ENCODE results near the gene HMGXB3.

DNA sequence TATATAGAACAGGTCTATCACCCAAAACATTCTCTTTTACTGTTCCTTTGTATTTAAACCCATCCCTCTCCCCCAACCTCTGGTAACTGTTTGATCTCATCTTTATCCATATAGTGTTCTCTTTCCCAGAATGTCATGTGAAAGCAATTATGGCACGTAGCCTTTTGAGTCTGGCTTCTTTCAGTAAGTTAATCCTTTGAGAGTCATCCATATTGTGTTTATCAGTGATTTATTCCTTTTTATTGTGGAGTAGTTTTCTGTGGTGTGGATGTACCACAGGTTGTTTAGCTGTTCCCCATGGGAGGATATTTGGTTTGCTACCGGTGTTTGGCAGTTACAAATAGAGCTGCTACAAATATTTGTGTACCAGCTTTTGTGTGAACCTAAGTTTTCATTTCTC is 38.0 kb downstream of the HMGXB3 start:
- TF ChIP-seq, protein P1, sequence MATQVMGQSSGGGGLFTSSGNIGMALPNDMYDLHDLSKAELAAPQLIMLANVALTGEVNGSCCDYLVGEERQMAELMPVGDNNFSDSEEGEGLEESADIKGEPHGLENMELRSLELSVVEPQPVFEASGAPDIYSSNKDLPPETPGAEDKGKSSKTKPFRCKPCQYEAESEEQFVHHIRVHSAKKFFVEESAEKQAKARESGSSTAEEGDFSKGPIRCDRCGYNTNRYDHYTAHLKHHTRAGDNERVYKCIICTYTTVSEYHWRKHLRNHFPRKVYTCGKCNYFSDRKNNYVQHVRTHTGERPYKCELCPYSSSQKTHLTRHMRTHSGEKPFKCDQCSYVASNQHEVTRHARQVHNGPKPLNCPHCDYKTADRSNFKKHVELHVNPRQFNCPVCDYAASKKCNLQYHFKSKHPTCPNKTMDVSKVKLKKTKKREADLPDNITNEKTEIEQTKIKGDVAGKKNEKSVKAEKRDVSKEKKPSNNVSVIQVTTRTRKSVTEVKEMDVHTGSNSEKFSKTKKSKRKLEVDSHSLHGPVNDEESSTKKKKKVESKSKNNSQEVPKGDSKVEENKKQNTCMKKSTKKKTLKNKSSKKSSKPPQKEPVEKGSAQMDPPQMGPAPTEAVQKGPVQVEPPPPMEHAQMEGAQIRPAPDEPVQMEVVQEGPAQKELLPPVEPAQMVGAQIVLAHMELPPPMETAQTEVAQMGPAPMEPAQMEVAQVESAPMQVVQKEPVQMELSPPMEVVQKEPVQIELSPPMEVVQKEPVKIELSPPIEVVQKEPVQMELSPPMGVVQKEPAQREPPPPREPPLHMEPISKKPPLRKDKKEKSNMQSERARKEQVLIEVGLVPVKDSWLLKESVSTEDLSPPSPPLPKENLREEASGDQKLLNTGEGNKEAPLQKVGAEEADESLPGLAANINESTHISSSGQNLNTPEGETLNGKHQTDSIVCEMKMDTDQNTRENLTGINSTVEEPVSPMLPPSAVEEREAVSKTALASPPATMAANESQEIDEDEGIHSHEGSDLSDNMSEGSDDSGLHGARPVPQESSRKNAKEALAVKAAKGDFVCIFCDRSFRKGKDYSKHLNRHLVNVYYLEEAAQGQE (IDR thresholded peaks at IDR 0.05; ENCODE audit: borderline replicate concordance), result no peak
- TF ChIP-seq SMC3 (conservative IDR thresholded peaks at IDR 0.05; ENCODE audit: poor library complexity) (no peak), TAF1 (IDR thresholded peaks at IDR 0.05; ENCODE audit: low read depth) (no peak), POLR2AphosphoS5 (IDR thresholded peaks at IDR 0.05) (no peak), EZH2 (IDR thresholded peaks at IDR 0.05; ENCODE audit: borderline replicate concordance, insufficient read depth, low read length, poor library complexity, severe bottlenecking) (no peak), MXI1 (conservative IDR thresholded peaks at IDR 0.05; ENCODE audit: poor library complexity, severe bottlenecking) (no peak), RAD21 (conservative IDR thresholded peaks at IDR 0.05) (no peak), EP300 (conservative IDR thresholded peaks at IDR 0.05; ENCODE audit: poor library complexity, severe bottlenecking) (no peak)
- TF ChIP-seq, protein P2, sequence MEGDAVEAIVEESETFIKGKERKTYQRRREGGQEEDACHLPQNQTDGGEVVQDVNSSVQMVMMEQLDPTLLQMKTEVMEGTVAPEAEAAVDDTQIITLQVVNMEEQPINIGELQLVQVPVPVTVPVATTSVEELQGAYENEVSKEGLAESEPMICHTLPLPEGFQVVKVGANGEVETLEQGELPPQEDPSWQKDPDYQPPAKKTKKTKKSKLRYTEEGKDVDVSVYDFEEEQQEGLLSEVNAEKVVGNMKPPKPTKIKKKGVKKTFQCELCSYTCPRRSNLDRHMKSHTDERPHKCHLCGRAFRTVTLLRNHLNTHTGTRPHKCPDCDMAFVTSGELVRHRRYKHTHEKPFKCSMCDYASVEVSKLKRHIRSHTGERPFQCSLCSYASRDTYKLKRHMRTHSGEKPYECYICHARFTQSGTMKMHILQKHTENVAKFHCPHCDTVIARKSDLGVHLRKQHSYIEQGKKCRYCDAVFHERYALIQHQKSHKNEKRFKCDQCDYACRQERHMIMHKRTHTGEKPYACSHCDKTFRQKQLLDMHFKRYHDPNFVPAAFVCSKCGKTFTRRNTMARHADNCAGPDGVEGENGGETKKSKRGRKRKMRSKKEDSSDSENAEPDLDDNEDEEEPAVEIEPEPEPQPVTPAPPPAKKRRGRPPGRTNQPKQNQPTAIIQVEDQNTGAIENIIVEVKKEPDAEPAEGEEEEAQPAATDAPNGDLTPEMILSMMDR (IDR thresholded peaks at IDR 0.05; ENCODE audit: poor library complexity, severe bottlenecking), result no peak
